HFF-Myc (cell line): ENCODE results near the gene FAM120B.

Experiments used
- DNase-seq: peaks from one replicate; pipeline ENCODE4 v3.0.0-alpha.2; 2011; ENCODE audit warnings: low read depth; ENCODE audit errors: extremely low read depth
- H3K4me3 ChIP-seq: replicated peaks from 2 replicates; pipeline ENCODE4 v1.5.1; 2011; ENCODE audit warnings: low read depth, mild to moderate bottlenecking, control low read depth, low read length
- CTCF ChIP-seq: IDR thresholded peaks from 2 replicates; pipeline ENCODE4 v1.5.1; 2012; ENCODE audit warnings: mild to moderate bottlenecking, low read depth, low read length, control low read depth; ENCODE audit errors: missing control alignments

The FAM120B gene

GRCh38 chr6:170456334-170456733 lies 149.8 kb downstream of the FAM120B start:
- DNase-seq, result no peak
- no peak overlapping the region for H3K4me3 ChIP-seq
- TF ChIP-seq CTCF, result no peak
